AG04449 (cell line): Measurements from ENCODE around the gene GRAMD2A.

Experiments used
- CTCF ChIA-PET: fragments of 350-600 bp; formaldehyde crosslinking; extraction: SDS; loops from one replicate; lab custom pipeline; 2021; ENCODE audit warnings: antibody characterized with exemption; lab: Yijun Ruan, JAX
- POLR2A ChIA-PET: fragments of 400-600, 350-600 bp; formaldehyde crosslinking; extraction: SDS; loops from one replicate; lab custom pipeline; 2020; ENCODE audit warnings: antibody characterized with exemption, inconsistent platforms; lab: Yijun Ruan, JAX
- DNase-seq: peaks from one replicate; pipeline ENCODE4 v3.0.0-alpha.2; 2010; ENCODE audit warnings: low read depth, low spot score
- H3K4me3 ChIP-seq: 2 replicates; pipeline ENCODE4 v1.5.1; 2011; ENCODE audit warnings: low read depth, mild to moderate bottlenecking, control low read depth, low read length
- TF ChIP-seq, protein P1 (sequence below): IDR thresholded peaks from one replicate; pipeline ENCODE4 v1.5.1; 2011; ENCODE audit warnings: mild to moderate bottlenecking, moderate library complexity, low read length, control low read depth, inconsistent platforms; ENCODE audit not compliant: insufficient read depth; ENCODE audit errors: missing control alignments

Gene GRAMD2A

GRCh38 chr15:72146934-72147333, 50.7 kb downstream of the GRAMD2A start:
- no peak for DNase-seq
- TF ChIP-seq, protein P1, sequence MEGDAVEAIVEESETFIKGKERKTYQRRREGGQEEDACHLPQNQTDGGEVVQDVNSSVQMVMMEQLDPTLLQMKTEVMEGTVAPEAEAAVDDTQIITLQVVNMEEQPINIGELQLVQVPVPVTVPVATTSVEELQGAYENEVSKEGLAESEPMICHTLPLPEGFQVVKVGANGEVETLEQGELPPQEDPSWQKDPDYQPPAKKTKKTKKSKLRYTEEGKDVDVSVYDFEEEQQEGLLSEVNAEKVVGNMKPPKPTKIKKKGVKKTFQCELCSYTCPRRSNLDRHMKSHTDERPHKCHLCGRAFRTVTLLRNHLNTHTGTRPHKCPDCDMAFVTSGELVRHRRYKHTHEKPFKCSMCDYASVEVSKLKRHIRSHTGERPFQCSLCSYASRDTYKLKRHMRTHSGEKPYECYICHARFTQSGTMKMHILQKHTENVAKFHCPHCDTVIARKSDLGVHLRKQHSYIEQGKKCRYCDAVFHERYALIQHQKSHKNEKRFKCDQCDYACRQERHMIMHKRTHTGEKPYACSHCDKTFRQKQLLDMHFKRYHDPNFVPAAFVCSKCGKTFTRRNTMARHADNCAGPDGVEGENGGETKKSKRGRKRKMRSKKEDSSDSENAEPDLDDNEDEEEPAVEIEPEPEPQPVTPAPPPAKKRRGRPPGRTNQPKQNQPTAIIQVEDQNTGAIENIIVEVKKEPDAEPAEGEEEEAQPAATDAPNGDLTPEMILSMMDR = no peak
- POLR2A ChIA-PET = no interaction called here
- no peak overlapping the region for H3K4me3 ChIP-seq
- CTCF ChIA-PET = interaction anchor here (1.6 to 7.6 kb wide), 2 partner anchors 11 to 394 kb away, joined by 6 to 49 read pairs; no protein-coding TSS in a partner anchor

DNA sequence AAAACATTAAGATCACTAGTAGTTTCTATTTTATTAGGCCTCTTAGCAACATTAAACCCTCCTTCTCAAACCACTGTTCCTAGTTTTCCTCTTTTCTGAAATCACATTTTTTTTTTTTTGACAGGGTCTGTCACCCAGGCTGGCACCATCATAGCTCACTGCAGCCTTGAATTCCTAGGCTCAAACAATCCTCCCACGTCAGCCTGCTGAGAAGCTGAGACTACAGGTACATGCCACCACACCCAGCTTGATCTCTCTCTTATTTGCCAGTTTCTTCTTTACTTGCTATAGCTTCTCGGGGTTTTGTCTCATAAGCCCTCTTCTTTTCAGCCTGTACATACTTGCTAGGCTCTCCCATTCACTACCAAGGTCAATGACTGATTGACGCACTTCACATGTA, 51.4 kb downstream of the GRAMD2A start:
- CTCF ChIA-PET = interaction anchor here (1.6 to 7.6 kb wide), 2 partner anchors 11 to 394 kb away, joined by 6 to 49 read pairs; no protein-coding TSS in a partner anchor
- no peak for DNase-seq
- POLR2A ChIA-PET = no interaction called here
- TF ChIP-seq, protein P1 = no peak
- H3K4me3 ChIP-seq = no peak overlapping the region

GRCh38 chr15:72141171-72142084, 56.2 kb downstream of the GRAMD2A start:
- POLR2A ChIA-PET = interaction anchor here (0.6 kb wide), 1 partner anchor 673 kb away, joined by 3 read pairs; no protein-coding TSS in a partner anchor

DNA sequence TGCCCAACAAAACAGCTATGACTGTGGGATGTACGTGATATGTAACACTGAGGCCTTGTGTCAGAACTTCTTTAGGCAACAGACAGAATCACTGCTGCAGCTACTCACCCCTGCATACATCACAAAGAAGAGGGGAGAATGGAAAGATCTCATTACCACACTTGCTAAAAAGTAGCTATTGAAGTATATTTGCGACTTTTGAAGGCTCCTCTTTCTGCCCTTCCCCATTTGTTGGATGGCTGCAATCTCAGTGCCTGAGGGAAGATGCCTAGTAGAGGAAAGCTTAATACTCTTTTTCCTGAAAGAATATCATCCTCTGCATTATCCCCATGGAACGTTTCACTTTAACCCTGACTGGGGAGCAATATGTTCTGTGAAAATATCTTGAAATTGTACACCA, 57.5 kb downstream of the GRAMD2A start:
- no peak for DNase-seq
- H3K4me3 ChIP-seq = no peak overlapping the region
- TF ChIP-seq, protein P1 = no peak
- POLR2A ChIA-PET = no interaction called here
- CTCF ChIA-PET = interaction anchor here (1.9 kb wide), 2 partner anchors 16 to 396 kb away, joined by 7 to 12 read pairs; no protein-coding TSS in a partner anchor

More at GRCh38 chr15:72141171-72142084, 56.2 kb downstream of the GRAMD2A start:
- TF ChIP-seq, protein P1 = no peak
- no peak for DNase-seq
- H3K4me3 ChIP-seq = no peak overlapping the region
- CTCF ChIA-PET = interaction anchor here (1.3 kb wide), 1 partner anchor 14 kb away, joined by 4 read pairs; no protein-coding TSS in a partner anchor

- CTCF ChIA-PET = interaction anchor here (1.9 kb wide), 2 partner anchors 17 to 396 kb away, joined by 7 to 12 read pairs; no protein-coding TSS in a partner anchor
- TF ChIP-seq, protein P1 = no peak
- POLR2A ChIA-PET = no interaction called here
- no peak for DNase-seq
- H3K4me3 ChIP-seq = no peak overlapping the region
These were observed 57.9 kb downstream of the GRAMD2A start for GRCh38 chr15:72139667-72140066.
